B cell (primary cell): ENCODE measurements around the gene ARHGEF10L. TPM values are rescaled to one million over a fixed set of nuclear protein-coding genes. Genes with fewer than 3 reads are reported as not detected.

Source experiments
- ATAC-seq: fragments of 200-7000 bp; cut with Tn5 transposase; one replicate; pipeline ENCODE4 v1.10.0; 2021; ENCODE audit warnings: low read depth, mild to moderate bottlenecking, moderate number of reproducible peaks, moderate library complexity
- CTCF ChIA-PET: fragments of 350-600 bp; sonication (Branson Sonifier 250); formaldehyde crosslinking; loops from one replicate; lab custom pipeline; 2021; ENCODE audit warnings: antibody characterized with exemption, inconsistent platforms; lab: Charles Lee
- POLR2A ChIA-PET: fragments of 350-600 bp; sonication (Branson Sonifier 250); formaldehyde crosslinking; loops from one replicate; lab custom pipeline; 2021; ENCODE audit warnings: antibody characterized with exemption; lab: Charles Lee
- DNase-seq: peaks from one replicate; pipeline ENCODE4 v3.0.0; 2013
- H2AFZ ChIP-seq: 2 replicates; pipeline ENCODE4 v1.6.1; 2012; ENCODE audit warnings: mild to moderate bottlenecking, low read depth, low read length; ENCODE audit not compliant: insufficient read depth, poor library complexity, severe bottlenecking
- H3K27ac ChIP-seq, 2 donors: 1 replicate in 1 of 2; 2 replicates in 1 of 2; pipeline ENCODE4 v1.5.1; 2012 to 2013; ENCODE audit warnings: low read length in 2 of 2, mild to moderate bottlenecking in 2 of 2, moderate library complexity in 1 of 2
- H3K27me3 ChIP-seq, 4 experiments: fragments of 200-600 bp in 1 of 4; sonication (generic) in 1 of 4; replicated peaks in 1 of 4; 1 replicate in 2 of 4; 2 replicates in 2 of 4; pipeline versions ENCODE4 v1.6.1 to v1.7.0; 2013 to 2016; ENCODE audit warnings: low read length in 3 of 4, mild to moderate bottlenecking in 2 of 4, mixed read lengths in 1 of 4, moderate library complexity in 1 of 4; ENCODE audit not compliant: insufficient read depth in 4 of 4, control insufficient read depth in 3 of 4; ENCODE audit errors: control extremely low read depth in 1 of 4
- H3K36me3 ChIP-seq, 2 experiments: replicated peaks in 1 of 2; 1 replicate in 1 of 2; 2 replicates in 1 of 2; pipeline versions ENCODE4 v1.6.1 to v1.7.1; 2013; ENCODE audit warnings: low read length in 1 of 2; ENCODE audit not compliant: insufficient read depth in 2 of 2, control insufficient read depth in 1 of 2; ENCODE audit errors: control extremely low read depth in 1 of 2, extremely low read depth in 1 of 2
- H3K4me1 ChIP-seq, 2 donors: fragments of 200-600 bp in 1 of 2; sonication (generic) in 1 of 2; 1 replicate in 1 of 2; 2 replicates in 1 of 2; pipeline versions ENCODE4 v1.5.1 to v1.6.1; 2013 to 2017; ENCODE audit warnings: low read length in 2 of 2; ENCODE audit not compliant: control insufficient read depth in 2 of 2, insufficient read depth in 2 of 2
- H3K4me2 ChIP-seq: replicated peaks from 2 replicates; pipeline ENCODE3; 2012; ENCODE audit warnings: mild to moderate bottlenecking, low read depth, low read length; ENCODE audit not compliant: poor library complexity, severe bottlenecking
- H3K4me3 ChIP-seq, 5 experiments: fragments of 200-600 bp in 1 of 5; sonication (generic) in 1 of 5; 1 replicate in 3 of 5; 2 replicates in 2 of 5; pipeline versions ENCODE4 v1.5.1 to v1.7.0; 2011 to 2016; ENCODE audit warnings: low read length in 4 of 5, mild to moderate bottlenecking in 4 of 5, low read depth in 2 of 5, control low read depth in 1 of 5, moderate library complexity in 1 of 5; ENCODE audit not compliant: insufficient read depth in 1 of 5; ENCODE audit errors: control extremely low read depth in 1 of 5, extremely low read depth in 1 of 5
- H3K79me2 ChIP-seq: fragments of 200-600 bp; sonication (generic); one replicate; pipeline ENCODE4 v1.6.0; 2016; ENCODE audit warnings: low read length; ENCODE audit not compliant: control insufficient read depth, insufficient read depth
- H3K9ac ChIP-seq: fragments of 200-600 bp; sonication (generic); 2 replicates; pipeline ENCODE4 v1.6.1; 2017; ENCODE audit warnings: mild to moderate bottlenecking, low read length, moderate library complexity
- H3K9me3 ChIP-seq, 3 donors: one replicate each; pipeline versions ENCODE4 v1.6.1 to v1.7.1; 2013; ENCODE audit warnings: low read length in 2 of 3; ENCODE audit not compliant: control insufficient read depth in 2 of 3, insufficient read depth in 1 of 3; ENCODE audit errors: control extremely low read depth in 1 of 3
- H4K20me1 ChIP-seq: 2 replicates; pipeline ENCODE4 v1.6.0; 2012; ENCODE audit warnings: mild to moderate bottlenecking, low read length; ENCODE audit not compliant: insufficient read depth, control insufficient read depth, poor library complexity, severe bottlenecking
- H3K27ac Mint-ChIP-seq: one replicate; pipeline ENCODE4 v1.8.0; 2021; ENCODE audit warnings: mixed read lengths
- H3K27me3 Mint-ChIP-seq: one replicate; pipeline ENCODE4 v1.8.0; 2021; ENCODE audit warnings: mixed read lengths
- H3K4me1 Mint-ChIP-seq: one replicate; pipeline ENCODE4 v1.8.0; 2021; ENCODE audit warnings: mixed read lengths
- H3K4me3 Mint-ChIP-seq: one replicate; pipeline ENCODE4 v1.8.0; 2021; ENCODE audit warnings: mixed read lengths
- H3K9me3 Mint-ChIP-seq: one replicate; pipeline ENCODE4 v1.8.0; 2022; ENCODE audit warnings: mixed read lengths; ENCODE audit not compliant: insufficient read depth
- CTCF ChIP-seq: fragments of 200-600 bp; IDR thresholded peaks from one replicate; pipeline ENCODE4 v1.8.0; 2022; ENCODE audit warnings: antibody characterized with exemption, mild to moderate bottlenecking
- EZH2 ChIP-seq: IDR thresholded peaks from 2 replicates; pipeline ENCODE4 v1.6.1; 2012; ENCODE audit warnings: borderline replicate concordance, low read depth, mild to moderate bottlenecking, moderate library complexity, low read length; ENCODE audit not compliant: insufficient read depth, poor library complexity, severe bottlenecking
- WGBS: methylation state at CpG from one replicate; pipeline ENCODE4 v1.1.5; 2013; ENCODE audit warnings: missing lambda C conversion rate; ENCODE audit not compliant: insufficient coverage; 5-methylcytosine and 5-hydroxymethylcytosine counted together
- intact Hi-C: fragments of 100-400 bp; cut with micrococcal nuclease; formaldehyde crosslinking; loops from one replicate; pipeline ENCODE4 v1.10.0; 2022
- polyA plus RNA-seq: library from polyadenylated mRNA; depleted of rRNA; stranded (reverse); fragments of >200 nt; gene quantifications from 2 replicates; pipeline ENCODE4 v1.2.3, GENCODE V29; 2012
- total RNA-seq, 2 donors: library from RNA; stranded (reverse); fragments of 120-200 nt in 1 of 2; gene quantifications; 1 replicate in 1 of 2; 2 replicates in 1 of 2; pipeline versions ENCODE4 v1.2.3 to v1.2.4, GENCODE V29; 2013 to 2022

ARHGEF10L gene
- total and polyA plus RNA-seq, 2 donors (not counting 1 experiment from before 2014, with no cell fraction given), result 2.0 to 4.9 TPM

GRCh38 chr1:17706445-17706844, 166.9 kb downstream of the ARHGEF10L start:
- DNase-seq (no peak), ATAC-seq (no peak)
- no peaks in the 10 kb centered on the region for H3K4me1 ChIP-seq
- H3K9me3 ChIP-seq, result peaks cover 0 to 9% (median 0%) of the 10 kb centered on the region in 3 donors
- H2AFZ ChIP-seq, result no peak overlapping the region
- intact Hi-C loops, result no loop called here
- TF ChIP-seq EZH2 (no peak), CTCF (no peak)
- POLR2A ChIA-PET, result no interaction called here
- H4K20me1 ChIP-seq, result no peaks in the 10 kb centered on the region
- CTCF ChIA-PET, result no interaction called here
- H3K4me3 ChIP-seq, result no peak overlapping the region
- Mint-ChIP-seq H3K27ac (no peak overlapping the region), H3K27me3 (peaks cover 11% of the 10 kb centered on the region), H3K4me3 (no peak overlapping the region), H3K9me3 (no peaks in the 10 kb centered on the region), H3K4me1 (no peaks in the 10 kb centered on the region)
- no peaks in the 10 kb centered on the region for H3K79me2 ChIP-seq
- H3K27me3 ChIP-seq, result no peaks in the 10 kb centered on the region
- H3K9ac ChIP-seq, result no peak overlapping the region
- WGBS, result 86% methylated on average over 3 of the region's 10 CpGs
- no peak overlapping the region for H3K4me2 ChIP-seq
- no peaks in the 10 kb centered on the region for H3K36me3 ChIP-seq
- no peak overlapping the region for H3K27ac ChIP-seq

- Histone ChIP-seq H4K20me1 (no peaks in the 10 kb centered on the region), H3K27ac (no peak overlapping the region), H3K36me3 (no peaks in the 10 kb centered on the region), H3K9ac (no peak overlapping the region), H2AFZ (no peak overlapping the region), H3K4me3 (no peak overlapping the region), H3K27me3 (no peaks in the 10 kb centered on the region), H3K4me1 (no peaks in the 10 kb centered on the region), H3K9me3 (peaks cover 0 to 9% (median 0%) of the 10 kb centered on the region in 3 donors), H3K79me2 (no peaks in the 10 kb centered on the region), H3K4me2 (no peak overlapping the region)
- no peak for DNase-seq
- H3K4me3 Mint-ChIP-seq, result no peak overlapping the region
- POLR2A ChIA-PET, result no interaction called here
- 93% methylated on average over 3 of the region's 3 CpGs for WGBS
- no peak overlapping the region for H3K27ac Mint-ChIP-seq
- H3K4me1 Mint-ChIP-seq, result no peaks in the 10 kb centered on the region
- ATAC-seq, result no peak
- intact Hi-C loops, result no loop called here
- TF ChIP-seq CTCF, result no peak
- H3K9me3 Mint-ChIP-seq, result no peaks in the 10 kb centered on the region
- peaks cover 12% of the 10 kb centered on the region for H3K27me3 Mint-ChIP-seq
- CTCF ChIA-PET, result no interaction called here
Measured at GRCh38 chr1:17709981-17710380, 170.5 kb downstream of the ARHGEF10L start.
